SK-N-SH (cell line): ENCODE results near the gene ADAMTS19. TPM values are rescaled to one million over a fixed set of nuclear protein-coding genes. Genes with fewer than 3 reads are reported as not detected.

ENCODE experiments used
- CTCF ChIA-PET: fragments of 300-600, 350-600 bp; formaldehyde crosslinking; extraction: SDS; loops from one replicate; lab custom pipeline; 2021; lab: Yijun Ruan, JAX
- POLR2A ChIA-PET: fragments of 350-600 bp; sonication (Branson Sonifier 250); formaldehyde crosslinking; extraction: SDS; loops from one replicate; lab custom pipeline; 2020; ENCODE audit warnings: antibody characterized with exemption, inconsistent platforms; lab: Yijun Ruan, JAX
- DNase-seq: peaks from one replicate; pipeline ENCODE4 v3.0.0; 2012
- H2AFZ ChIP-seq: fragments of 200-600 bp; sonication (generic); 2 replicates; pipeline ENCODE4 v1.8.1; 2016; ENCODE audit warnings: antibody characterized with exemption, mild to moderate bottlenecking, low read depth
- H3F3A ChIP-seq: fragments of 200-600 bp; sonication (generic); replicated peaks from 2 replicates; pipeline ENCODE3; 2016; ENCODE audit warnings: antibody characterized with exemption, mild to moderate bottlenecking; ENCODE audit not compliant: insufficient read depth
- H3K27ac ChIP-seq, 2 experiments: fragments of 200-500 bp in 1 of 2; fragments of 200-600 bp in 1 of 2; sonication (Bioruptor generic) in 1 of 2; sonication (generic), shearing (Covaris generic) in 1 of 2; 2 replicates each; pipeline versions ENCODE4 v1.5.1 to v1.6.1; 2014 to 2016; ENCODE audit warnings: low read depth in 2 of 2, inconsistent platforms in 1 of 2, low read length in 1 of 2, mild to moderate bottlenecking in 1 of 2, mixed read lengths in 1 of 2
- H3K27me3 ChIP-seq: fragments of 200-600 bp; sonication (generic), shearing (Covaris generic); 2 replicates; pipeline ENCODE4 v1.6.1; 2016; ENCODE audit warnings: mixed run types; ENCODE audit not compliant: insufficient read depth
- H3K36me3 ChIP-seq, 2 experiments: fragments of 200-500 bp in 1 of 2; fragments of 200-600 bp in 1 of 2; sonication (Bioruptor generic) in 1 of 2; sonication (generic) in 1 of 2; replicated peaks in 1 of 2; 2 replicates each; pipeline versions ENCODE3 to v1.5.1; 2014 to 2016; ENCODE audit warnings: low read length in 1 of 2, mild to moderate bottlenecking in 1 of 2; ENCODE audit not compliant: insufficient read depth in 2 of 2, control insufficient read depth in 1 of 2
- H3K4me1 ChIP-seq, 2 experiments: fragments of 200-500 bp in 1 of 2; fragments of 200-600 bp in 1 of 2; sonication (Bioruptor generic) in 1 of 2; sonication (generic), shearing (Covaris generic) in 1 of 2; 2 replicates each; pipeline versions ENCODE4 v1.5.1 to v1.6.1; 2014 to 2016; ENCODE audit warnings: low read depth in 1 of 2, low read length in 1 of 2, mixed run types in 1 of 2; ENCODE audit not compliant: insufficient read depth in 2 of 2, control insufficient read depth in 1 of 2
- H3K4me2 ChIP-seq: fragments of 200-600 bp; sonication (generic), shearing (Covaris generic); 2 replicates; pipeline ENCODE4 v1.6.1; 2017; ENCODE audit warnings: mixed run types
- H3K4me3 ChIP-seq, 2 experiments: fragments of 200-500 bp in 1 of 2; fragments of 200-600 bp in 1 of 2; sonication (Bioruptor generic) in 1 of 2; sonication (generic), shearing (Covaris generic) in 1 of 2; 2 replicates each; pipeline versions ENCODE4 v1.5.1 to v1.8.1; 2014 to 2016; ENCODE audit warnings: low read depth in 2 of 2, inconsistent platforms in 1 of 2, low read length in 1 of 2, mild to moderate bottlenecking in 1 of 2, mixed read lengths in 1 of 2, moderate library complexity in 1 of 2
- H3K79me2 ChIP-seq: fragments of 200-600 bp; sonication (generic); 2 replicates; pipeline ENCODE4 v1.8.1; 2017; ENCODE audit warnings: mild to moderate bottlenecking; ENCODE audit not compliant: insufficient read depth
- H3K9ac ChIP-seq: fragments of 200-600 bp; sonication (generic); 2 replicates; pipeline ENCODE4 v1.6.1; 2017; ENCODE audit warnings: mixed run types
- H3K9me2 ChIP-seq: fragments of 200-600 bp; sonication (generic); 2 replicates; pipeline ENCODE4 v1.6.1; 2017; ENCODE audit warnings: mixed run types
- H3K9me3 ChIP-seq: fragments of 200-600 bp; sonication (generic); 2 replicates; pipeline ENCODE4 v1.6.1; 2017; ENCODE audit warnings: mixed run types, mild to moderate bottlenecking, moderate library complexity
- H4K20me1 ChIP-seq: fragments of 200-600 bp; sonication (generic); 2 replicates; pipeline ENCODE4 v1.6.1; 2017; ENCODE audit warnings: mild to moderate bottlenecking, mixed run types; ENCODE audit not compliant: insufficient read depth
- RAD21 ChIP-seq: IDR thresholded peaks from 2 replicates; pipeline ENCODE4 v1.6.1; 2012; ENCODE audit warnings: mild to moderate bottlenecking, low read length
- WGBS: methylation state at CpG from one replicate; pipeline ENCODE4 v1.1.6; 2017; ENCODE audit warnings: low lambda C conversion rate; 5-methylcytosine and 5-hydroxymethylcytosine counted together
- polyA plus RNA-seq, 3 experiments: library from polyadenylated mRNA; depleted of rRNA; stranded (reverse); fragments of >200 nt; gene quantifications; 2 replicates each; pipeline ENCODE4 v1.2.3, GENCODE V29; 2012
- TF ChIP-seq, protein P1 (sequence below): fragments of 150-350 bp; IDR thresholded peaks from 2 replicates; pipeline ENCODE4 v1.6.1; 2016; ENCODE audit warnings: mild to moderate bottlenecking, low read depth, low read length
- TF ChIP-seq, protein P2 (sequence below): IDR thresholded peaks from 2 replicates; pipeline ENCODE4; 2012
- TF ChIP-seq, protein P3 (sequence below): fragments of 200-600 bp; sonication (generic); IDR thresholded peaks from 2 replicates; pipeline ENCODE4 v1.6.1; 2017; ENCODE audit warnings: antibody characterized with exemption, mild to moderate bottlenecking, moderate library complexity

The ADAMTS19 gene
- polyA plus RNA-seq, 1 of the 3 experiments (the other 2 are of a cell fraction), result 0.10 TPM

DNA sequence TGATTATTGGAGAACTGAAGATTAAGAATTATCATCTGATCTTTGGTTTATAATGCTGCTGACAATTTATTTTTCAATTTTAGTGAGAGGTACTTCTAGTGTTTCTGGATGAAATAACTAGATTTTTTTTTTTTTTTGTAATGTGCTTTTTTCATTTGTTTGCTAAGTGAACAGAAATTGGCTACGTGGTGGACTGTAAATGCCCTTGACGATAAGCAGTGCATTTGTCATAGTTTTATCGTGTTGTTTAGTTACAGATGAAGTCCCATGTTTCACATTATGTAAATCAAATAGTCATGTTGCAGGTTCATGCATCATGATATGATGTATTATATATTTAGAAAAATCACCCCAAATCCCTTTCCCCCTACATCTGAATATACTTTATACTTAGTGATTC lies 81.0 kb downstream of the ADAMTS19 start:
- Histone ChIP-seq H3K27ac (no peak overlapping the region), H3K79me2 (no peaks in the 10 kb centered on the region), H2AFZ (no peak overlapping the region), H3K9me3 (no peaks in the 10 kb centered on the region), H3K9ac (no peak overlapping the region), H3K4me1 (no peaks in the 10 kb centered on the region), H3K36me3 (no peaks in the 10 kb centered on the region), H3F3A (no peaks in the 10 kb centered on the region), H4K20me1 (no peaks in the 10 kb centered on the region), H3K27me3 (no peaks in the 10 kb centered on the region; the same call in 1 of the 2 replicates), H3K4me2 (no peak overlapping the region), H3K4me3 (no peak overlapping the region), H3K9me2 (no peaks in the 10 kb centered on the region)
- CTCF ChIA-PET, result no interaction called here
- WGBS, result 1% methylated on average over 3 of the region's 3 CpGs
- TF ChIP-seq, protein P1, sequence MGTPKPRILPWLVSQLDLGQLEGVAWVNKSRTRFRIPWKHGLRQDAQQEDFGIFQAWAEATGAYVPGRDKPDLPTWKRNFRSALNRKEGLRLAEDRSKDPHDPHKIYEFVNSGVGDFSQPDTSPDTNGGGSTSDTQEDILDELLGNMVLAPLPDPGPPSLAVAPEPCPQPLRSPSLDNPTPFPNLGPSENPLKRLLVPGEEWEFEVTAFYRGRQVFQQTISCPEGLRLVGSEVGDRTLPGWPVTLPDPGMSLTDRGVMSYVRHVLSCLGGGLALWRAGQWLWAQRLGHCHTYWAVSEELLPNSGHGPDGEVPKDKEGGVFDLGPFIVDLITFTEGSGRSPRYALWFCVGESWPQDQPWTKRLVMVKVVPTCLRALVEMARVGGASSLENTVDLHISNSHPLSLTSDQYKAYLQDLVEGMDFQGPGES, result no peak
- TF ChIP-seq, protein P2, sequence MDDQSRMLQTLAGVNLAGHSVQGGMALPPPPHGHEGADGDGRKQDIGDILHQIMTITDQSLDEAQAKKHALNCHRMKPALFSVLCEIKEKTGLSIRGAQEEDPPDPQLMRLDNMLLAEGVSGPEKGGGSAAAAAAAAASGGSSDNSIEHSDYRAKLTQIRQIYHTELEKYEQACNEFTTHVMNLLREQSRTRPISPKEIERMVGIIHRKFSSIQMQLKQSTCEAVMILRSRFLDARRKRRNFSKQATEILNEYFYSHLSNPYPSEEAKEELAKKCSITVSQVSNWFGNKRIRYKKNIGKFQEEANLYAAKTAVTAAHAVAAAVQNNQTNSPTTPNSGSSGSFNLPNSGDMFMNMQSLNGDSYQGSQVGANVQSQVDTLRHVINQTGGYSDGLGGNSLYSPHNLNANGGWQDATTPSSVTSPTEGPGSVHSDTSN, result no peak
- DNase-seq, result no peak
- POLR2A ChIA-PET, result no interaction called here

DNA sequence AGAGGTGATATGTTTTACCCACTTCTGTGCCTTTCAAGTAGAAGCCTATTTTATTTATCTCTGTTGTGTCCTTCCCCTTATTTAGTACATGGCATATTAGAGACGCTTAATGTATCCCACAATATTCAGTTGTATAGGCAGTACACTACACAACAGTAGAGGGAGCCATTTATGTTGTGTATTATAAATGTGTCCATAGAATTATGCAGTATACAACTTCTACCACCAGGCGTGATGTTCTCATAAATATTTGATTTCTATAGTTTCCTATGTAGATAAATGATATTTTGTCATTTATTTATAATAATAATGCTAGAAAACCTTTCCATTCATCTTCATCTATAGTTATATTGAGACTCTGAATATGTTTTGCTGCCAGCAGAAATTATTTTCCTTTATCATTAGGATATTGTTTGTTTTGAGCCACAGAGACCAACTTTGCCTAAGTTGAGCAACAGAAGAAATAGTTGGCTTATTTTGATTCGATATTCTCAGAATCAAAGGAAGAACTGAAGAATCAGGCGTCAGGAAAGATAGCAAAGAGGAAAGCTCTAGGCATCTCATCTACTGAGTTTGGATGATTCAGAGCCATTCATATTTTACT lies 81.7 kb downstream of the ADAMTS19 start:
- WGBS, result 2% methylated on average over 4 of the region's 4 CpGs
- Histone ChIP-seq H3K36me3 (no peaks in the 10 kb centered on the region), H3K9me2 (no peaks in the 10 kb centered on the region), H4K20me1 (no peaks in the 10 kb centered on the region), H3K27ac (no peak overlapping the region), H2AFZ (no peak overlapping the region), H3K4me1 (no peaks in the 10 kb centered on the region), H3K4me2 (no peak overlapping the region), H3K27me3 (no peaks in the 10 kb centered on the region; the same call in 1 of the 2 replicates), H3K79me2 (no peaks in the 10 kb centered on the region), H3F3A (no peaks in the 10 kb centered on the region), H3K9ac (no peak overlapping the region), H3K4me3 (no peak overlapping the region), H3K9me3 (no peaks in the 10 kb centered on the region)
- DNase-seq, result no peak
- ChIA-PET CTCF (interaction anchor here (0.6 kb wide), 1 partner anchor 63 kb away, joined by 3 read pairs; no protein-coding TSS in a partner anchor), POLR2A (no interaction called here)
- TF ChIP-seq RAD21, result 0 out of 2 replicates have a peak, but pooled peaks have one; percentile 13
- TF ChIP-seq, protein P3, sequence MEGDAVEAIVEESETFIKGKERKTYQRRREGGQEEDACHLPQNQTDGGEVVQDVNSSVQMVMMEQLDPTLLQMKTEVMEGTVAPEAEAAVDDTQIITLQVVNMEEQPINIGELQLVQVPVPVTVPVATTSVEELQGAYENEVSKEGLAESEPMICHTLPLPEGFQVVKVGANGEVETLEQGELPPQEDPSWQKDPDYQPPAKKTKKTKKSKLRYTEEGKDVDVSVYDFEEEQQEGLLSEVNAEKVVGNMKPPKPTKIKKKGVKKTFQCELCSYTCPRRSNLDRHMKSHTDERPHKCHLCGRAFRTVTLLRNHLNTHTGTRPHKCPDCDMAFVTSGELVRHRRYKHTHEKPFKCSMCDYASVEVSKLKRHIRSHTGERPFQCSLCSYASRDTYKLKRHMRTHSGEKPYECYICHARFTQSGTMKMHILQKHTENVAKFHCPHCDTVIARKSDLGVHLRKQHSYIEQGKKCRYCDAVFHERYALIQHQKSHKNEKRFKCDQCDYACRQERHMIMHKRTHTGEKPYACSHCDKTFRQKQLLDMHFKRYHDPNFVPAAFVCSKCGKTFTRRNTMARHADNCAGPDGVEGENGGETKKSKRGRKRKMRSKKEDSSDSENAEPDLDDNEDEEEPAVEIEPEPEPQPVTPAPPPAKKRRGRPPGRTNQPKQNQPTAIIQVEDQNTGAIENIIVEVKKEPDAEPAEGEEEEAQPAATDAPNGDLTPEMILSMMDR, result peak; percentile 52
- TF ChIP-seq, protein P1, result no peak
